SH-SY5Y (cell line): Measurements from ENCODE around the gene ATP10A.

ENCODE experiments used
- GATA2 ChIP-seq: IDR thresholded peaks from 2 replicates; pipeline ENCODE4 v1.6.1; 2011; ENCODE audit warnings: mild to moderate bottlenecking, low read depth, low read length
- GATA3 ChIP-seq: IDR thresholded peaks from 2 replicates; pipeline ENCODE4 v1.6.1; 2011; ENCODE audit warnings: low read depth, mild to moderate bottlenecking, low read length, moderate library complexity

GRCh38 chr15:25770031-25770430, 93.1 kb downstream of the ATP10A start:
- TF ChIP-seq GATA3 = no peak
- TF ChIP-seq GATA2 = no peak
